GM18870 (cell line): ENCODE measurements around the gene STPG3.

ENCODE experiments used
- ATAC-seq: cut with Tn5 transposase; IDR thresholded peaks from one replicate; pipeline ENCODE4 v1.9.1; 2021; ENCODE audit warnings: moderate library complexity; ENCODE audit not compliant: unreplicated experiment

Gene STPG3

DNA sequence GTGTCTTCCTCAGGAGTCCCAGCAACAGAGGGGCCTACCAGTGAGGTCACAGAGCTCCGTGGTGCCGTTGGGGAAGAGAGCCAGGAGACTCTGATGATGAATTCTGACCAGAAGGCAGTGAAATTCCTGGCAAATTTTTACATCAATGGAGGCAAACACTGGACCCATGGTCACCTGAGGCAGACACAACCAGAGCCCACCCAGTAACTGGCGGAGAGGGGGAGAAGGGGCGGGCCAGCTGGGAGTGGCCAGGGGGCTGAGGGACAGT is at the start of gene STPG3:
TSS of gene STPG3 (plus strand) at position 93 of the 268 bp plus-strand sequence. CDS start at position 94, 1 bp downstream.
- no peak for ATAC-seq

DNA sequence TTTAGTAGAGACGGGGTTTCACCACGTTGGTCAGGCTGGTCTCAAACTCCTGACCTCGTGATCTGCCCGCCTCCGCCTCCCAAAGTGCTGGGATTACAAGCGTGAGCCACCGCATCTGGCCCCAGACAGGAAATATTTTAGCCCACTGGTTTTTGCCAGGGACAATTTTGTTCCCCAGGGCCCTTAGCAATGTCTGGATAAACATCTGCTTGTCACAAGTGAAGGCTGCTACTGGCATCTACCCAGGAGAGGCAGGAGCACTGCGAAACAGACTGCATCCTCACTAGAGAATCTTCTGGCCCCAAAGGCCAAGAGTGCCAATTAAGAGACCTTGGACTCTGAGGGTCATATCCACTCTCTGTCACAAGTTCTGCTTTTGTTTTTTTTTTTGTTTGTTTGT is 48.1 kb upstream of the STPG3 start:
- ATAC-seq: no peak

GRCh38 chr9:137204731-137205125 is 46.4 kb upstream of the STPG3 start:
- no peak for ATAC-seq

DNA sequence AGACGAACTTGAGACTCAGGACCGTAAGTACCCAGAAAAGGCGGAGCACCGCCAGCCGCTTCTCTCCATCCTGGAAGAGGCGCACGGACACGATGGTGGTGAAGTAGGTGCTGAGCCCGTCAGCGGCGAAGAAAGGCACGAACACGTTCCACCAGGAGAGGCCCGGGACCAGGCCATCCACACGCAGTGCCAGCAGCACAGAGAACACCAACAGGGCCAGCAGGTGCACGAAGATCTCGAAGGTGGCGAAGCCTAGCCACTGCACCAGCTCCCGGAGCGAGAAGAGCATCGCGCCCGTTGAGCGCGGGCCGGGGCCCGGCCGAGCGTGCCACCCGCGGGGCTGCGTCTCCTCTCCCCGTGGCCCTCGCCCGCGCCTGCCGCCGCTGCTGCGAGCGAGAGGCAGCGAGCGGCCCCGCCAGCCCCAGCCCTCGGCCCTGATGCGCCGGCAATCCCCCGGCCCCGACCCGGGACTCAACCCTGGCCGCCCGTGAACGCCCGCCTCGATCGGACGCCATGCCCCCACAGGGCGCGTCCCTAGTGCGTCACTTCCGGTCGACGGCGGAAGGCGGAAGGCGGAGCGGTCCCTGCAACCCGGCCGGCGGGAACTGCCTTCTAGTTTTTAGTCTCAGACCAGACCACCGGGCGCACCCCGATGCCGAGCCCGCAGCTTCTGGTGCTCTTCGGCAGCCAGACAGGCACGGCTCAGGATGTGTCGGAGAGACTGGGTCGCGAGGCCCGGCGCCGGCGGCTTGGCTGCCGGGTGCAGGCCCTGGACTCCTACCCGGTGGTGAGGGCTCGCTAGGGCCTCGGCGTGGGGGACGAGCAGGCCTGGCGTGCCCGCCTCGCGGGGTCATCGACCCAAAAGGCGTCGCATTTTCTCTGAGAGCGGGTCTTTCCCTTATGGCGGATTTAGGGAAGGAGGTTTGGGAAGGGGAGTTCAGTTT is 45.7 kb upstream of the STPG3 start, which contains the start of the genes NDOR1 and TMEM203:
TSS of gene NDOR1 (plus strand) at position 575 of the 944 bp plus-strand sequence. CDS start at position 653, 78 bp downstream.
TSS of gene TMEM203 (minus strand) at position 523 of the 944 bp plus-strand sequence. CDS start at position 289, 234 bp downstream.
- ATAC-seq: no peak

GRCh38 chr9:137206602-137207001 is 44.5 kb upstream of the STPG3 start:
- no peak for ATAC-seq

DNA sequence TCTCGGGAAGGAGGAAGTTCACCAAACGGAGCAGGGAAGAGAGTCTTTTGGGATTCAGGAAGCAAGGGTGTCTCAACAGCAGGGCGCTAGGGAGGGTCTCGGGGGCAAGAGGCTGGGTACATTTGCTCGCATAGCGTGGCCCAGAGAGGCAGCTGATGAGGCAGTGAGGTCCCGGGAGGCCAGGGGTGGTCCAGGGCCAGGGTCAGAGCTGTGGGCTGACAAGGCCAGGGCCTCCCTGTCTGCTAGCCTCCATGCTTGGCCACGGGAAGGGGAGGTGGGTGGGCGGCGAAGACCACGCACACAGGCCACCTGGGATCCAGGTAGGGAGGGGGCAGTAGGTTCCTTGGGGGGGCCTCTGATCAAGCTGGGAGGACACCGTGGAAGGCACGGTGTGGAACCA is 39.6 kb upstream of the STPG3 start:
- ATAC-seq: no peak

GRCh38 chr9:137212520-137212919 is 38.6 kb upstream of the STPG3 start:
- no peak for ATAC-seq

DNA sequence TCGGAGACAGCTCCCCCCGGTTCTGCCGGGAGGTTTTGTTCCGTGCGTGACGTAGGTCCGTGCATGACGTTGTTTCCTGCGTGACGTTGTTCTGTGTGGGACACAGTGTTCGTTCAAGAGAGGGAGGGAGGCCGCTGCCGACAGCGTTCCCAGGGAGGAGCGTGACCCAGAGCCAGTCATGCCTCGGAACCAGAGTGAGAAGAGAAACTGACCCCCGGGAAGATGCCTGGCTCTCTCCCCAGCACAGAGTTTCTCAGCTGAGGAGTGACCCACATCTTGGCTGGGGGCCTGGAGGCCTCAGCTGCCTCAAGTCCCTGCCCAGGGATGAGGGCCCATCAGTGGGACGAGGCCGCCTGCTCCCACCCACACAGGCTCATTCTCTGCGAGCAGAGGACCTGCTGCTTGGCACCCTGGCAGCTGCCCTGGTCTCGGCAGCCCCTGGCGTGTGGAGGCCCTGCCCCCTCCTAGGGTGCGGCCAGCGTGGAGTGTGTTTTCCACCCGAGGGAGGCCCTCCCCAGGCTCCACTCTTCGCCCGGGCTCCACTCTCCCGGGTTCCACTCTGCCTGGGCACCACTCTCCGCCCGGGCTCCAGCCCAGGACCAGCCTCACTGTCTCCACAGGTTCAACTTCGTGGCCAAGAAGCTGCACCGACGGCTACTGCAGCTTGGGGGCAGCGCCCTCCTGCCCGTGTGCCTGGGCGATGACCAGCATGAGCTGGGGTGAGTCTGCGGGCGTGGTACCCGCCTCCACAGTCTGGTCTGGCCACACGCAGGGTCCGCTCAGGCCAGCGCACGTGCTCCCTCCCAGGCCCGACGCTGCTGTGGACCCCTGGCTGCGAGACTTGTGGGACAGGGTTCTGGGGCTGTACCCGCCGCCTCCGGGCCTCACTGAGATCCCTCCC is 37.7 kb upstream of the STPG3 start:
- ATAC-seq: no peak

GRCh38 chr9:137214620-137215019 is 36.5 kb upstream of the STPG3 start:
- no peak for ATAC-seq

- ATAC-seq: no peak
Observed at GRCh38 chr9:137215196-137215986, 35.7 kb upstream of the STPG3 start.

GRCh38 chr9:137216188-137216965 is 34.7 kb upstream of the STPG3 start:
- no peak for ATAC-seq

GRCh38 chr9:137217276-137218211 is 33.5 kb upstream of the STPG3 start:
- ATAC-seq: no peak

DNA sequence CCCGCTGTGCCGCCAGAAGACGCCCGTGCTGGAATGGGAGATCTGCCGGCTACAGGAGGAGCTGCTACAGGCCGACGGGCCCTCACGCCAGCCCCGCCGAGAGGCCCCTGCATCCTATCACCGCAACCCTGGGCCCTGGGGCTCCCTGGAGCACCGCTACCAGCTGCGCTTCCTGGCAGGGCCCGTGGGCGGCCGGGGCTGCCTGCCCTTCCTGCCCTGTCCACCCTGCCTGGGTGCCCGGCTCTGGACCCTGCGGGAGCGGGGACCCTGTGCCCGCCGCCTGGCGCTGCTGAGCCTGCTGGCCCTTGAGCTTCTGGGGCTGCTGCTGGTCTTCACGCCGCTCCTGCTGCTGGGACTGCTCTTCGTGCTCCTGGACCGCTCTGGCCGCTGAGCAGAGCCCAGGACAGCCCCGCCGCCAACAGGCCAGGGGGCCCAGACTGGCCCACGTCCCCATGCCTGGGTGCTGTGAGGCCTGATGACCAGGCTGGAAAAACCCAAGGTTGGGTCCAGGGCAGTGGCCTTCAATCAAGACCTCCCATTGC is 32.8 kb upstream of the STPG3 start:
- ATAC-seq: no peak

DNA sequence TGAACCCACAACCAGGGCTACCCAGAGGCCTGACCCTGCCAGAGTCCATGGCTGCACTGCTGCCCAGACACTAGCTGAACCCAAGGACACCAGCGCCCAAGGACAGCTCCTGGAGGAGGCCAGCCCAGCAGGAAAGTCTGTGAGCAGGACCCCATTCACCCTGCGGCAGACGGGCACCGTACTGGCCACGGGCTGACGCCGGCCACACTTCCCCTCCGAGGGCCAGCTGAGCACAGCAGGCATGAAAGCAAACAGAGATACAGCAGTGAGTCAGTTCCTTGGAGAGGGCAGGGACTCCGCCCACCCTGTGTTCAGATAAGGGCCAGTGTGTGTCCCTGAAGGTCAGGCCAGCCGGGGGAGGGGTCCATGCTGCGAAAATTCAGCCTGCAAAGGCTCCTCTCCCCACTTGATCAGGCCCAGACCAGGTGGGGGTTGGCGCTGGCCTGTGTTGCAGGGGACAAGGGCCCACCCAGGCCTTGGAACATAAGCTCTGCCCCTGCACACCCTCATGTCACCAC is 32.3 kb upstream of the STPG3 start:
- ATAC-seq: no peak

DNA sequence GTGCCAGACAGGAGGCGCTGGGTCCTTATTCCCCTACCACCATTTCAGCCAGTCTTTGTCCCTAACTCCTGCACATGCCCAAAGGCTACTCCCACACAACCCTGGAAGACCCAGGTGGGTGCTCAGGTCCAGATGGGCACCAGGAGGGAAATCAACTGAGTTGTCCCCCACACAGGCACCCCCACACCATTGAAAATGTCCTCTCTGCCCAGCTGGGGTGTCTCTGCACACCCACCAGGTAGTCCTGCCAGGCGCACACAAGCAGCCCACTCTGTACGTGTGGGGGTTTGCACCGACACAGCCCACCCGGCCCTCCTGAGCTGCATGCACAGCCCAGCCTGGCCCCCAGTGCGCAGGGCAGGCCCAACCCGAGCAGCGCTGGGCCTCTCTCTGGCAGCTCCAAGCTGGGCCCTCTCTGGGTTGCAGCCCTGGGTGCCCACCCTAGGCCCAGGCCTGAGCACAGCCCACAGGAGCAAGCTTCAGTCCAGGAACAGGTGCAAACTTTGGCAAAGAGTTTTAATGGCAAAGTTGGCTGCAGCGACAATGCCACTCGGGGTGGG is 31.2 kb upstream of the STPG3 start:
- no peak for ATAC-seq

GRCh38 chr9:137220317-137221094 is 30.6 kb upstream of the STPG3 start:
- no peak for ATAC-seq

DNA sequence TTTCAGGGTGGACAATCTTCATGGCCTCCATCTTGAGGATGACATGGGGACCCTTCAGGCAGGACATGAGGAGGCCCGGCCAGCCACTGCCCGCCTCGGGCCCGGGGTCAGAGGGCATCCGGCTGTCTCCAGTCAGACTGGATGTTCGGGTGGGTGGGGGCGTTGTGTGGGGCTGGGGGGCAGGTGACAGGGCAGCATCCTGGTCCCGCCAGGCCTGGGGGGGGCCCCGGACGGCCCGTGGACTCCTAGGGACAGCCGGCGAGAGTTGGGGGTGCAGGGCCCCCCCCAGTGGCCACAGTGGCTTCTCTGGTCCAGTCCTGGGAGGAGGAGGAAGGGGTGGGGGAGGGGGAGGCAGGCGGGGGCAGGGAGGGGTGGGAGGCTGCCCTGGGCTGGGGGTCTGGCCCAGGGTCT is 30.0 kb upstream of the STPG3 start:
- no peak for ATAC-seq
